ENCODE results near the gene USP17L26. TPM values are rescaled to one million over a fixed set of nuclear protein-coding genes. Genes with fewer than 3 reads are reported as not detected.
"Not testable (repeated sequence)": the region's sequence is repeated elsewhere in the genome, so short reads cannot be mapped to it uniquely, and the experiment has no call there.

Gene USP17L26, protein sequence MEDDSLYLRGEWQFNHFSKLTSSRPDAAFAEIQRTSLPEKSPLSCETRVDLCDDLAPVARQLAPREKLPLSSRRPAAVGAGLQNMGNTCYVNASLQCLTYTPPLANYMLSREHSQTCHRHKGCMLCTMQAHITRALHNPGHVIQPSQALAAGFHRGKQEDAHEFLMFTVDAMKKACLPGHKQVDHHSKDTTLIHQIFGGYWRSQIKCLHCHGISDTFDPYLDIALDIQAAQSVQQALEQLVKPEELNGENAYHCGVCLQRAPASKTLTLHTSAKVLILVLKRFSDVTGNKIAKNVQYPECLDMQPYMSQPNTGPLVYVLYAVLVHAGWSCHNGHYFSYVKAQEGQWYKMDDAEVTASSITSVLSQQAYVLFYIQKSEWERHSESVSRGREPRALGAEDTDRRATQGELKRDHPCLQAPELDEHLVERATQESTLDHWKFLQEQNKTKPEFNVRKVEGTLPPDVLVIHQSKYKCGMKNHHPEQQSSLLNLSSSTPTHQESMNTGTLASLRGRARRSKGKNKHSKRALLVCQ
- not detected for polyA plus RNA-seq (ENCODE audit: insufficient read length in 10 of 10)
- long read RNA-seq, donor 1 = 0 reads
- long read RNA-seq, donor 2 = 0 reads
- long read RNA-seq, donor 3 = 0 reads
- long read RNA-seq, donor 4 = 0 reads
- long read RNA-seq, donor 5 = 0 reads
- long read RNA-seq, donor 6, partial matches to known transcripts = 0 of 1 reads
- long read RNA-seq, donor 6, other reads (novel, unspliced or antisense) = 0 of 1 reads
- long read RNA-seq, donor 7 = 0 reads
- long read RNA-seq, donor 8 = 0 reads
- long read RNA-seq, donor 9 = 0 reads

DNA sequence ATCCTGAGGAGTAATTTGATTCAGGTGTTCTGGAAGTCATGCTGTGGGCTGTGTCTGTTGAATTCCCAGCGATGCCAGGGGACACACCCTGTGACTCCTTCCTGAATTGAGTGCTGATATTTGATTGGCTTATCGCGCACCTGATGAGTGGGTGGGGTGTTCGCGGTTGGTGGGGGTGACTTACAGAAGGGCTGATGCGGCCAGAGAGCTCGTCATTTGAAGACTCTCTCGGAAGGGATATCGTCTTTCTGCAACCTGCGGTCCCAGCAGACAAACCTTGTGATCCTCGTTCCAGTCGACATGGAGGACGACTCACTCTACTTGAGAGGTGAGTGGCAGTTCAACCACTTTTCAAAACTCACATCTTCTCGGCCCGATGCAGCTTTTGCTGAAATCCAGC, at the start of gene USP17L26:
TSS of gene USP17L26 (plus strand) at position 301 of the 400 bp plus-strand sequence. CDS start at position 301, 0 bp downstream.
- not testable (repeated sequence) for DNase-seq

DNA sequence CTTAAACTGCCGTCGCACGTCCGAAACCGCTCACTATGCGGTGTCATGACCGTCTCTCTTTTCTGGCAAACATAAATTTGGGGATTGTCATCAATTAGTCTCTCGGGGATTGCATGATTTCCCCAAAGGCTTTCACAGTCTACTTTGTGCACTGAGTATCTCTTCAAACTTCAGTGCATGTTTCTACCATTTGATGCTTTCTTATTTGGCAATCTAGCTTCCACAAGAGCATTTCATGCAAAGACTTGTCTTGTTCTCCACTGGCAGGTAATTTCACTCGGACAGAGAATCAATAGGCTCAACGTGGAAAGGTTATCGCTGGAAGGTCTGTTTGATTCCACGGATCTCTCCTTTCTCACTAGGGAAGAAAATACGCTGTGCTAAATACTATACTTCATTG, 10.3 kb upstream of the USP17L26 start:
- DNase-seq = not testable (repeated sequence)

DNA sequence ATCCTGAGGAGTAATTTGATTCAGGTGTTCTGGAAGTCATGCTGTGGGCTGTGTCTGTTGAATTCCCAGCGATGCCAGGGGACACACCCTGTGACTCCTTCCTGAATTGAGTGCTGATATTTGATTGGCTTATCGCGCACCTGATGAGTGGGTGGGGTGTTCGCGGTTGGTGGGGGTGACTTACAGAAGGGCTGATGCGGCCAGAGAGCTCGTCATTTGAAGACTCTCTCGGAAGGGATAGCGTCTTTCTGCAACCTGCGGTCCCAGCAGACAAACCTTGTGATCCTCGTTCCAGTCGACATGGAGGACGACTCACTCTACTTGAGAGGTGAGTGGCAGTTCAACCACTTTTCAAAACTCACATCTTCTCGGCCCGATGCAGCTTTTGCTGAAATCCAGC, 9.6 kb upstream of the USP17L26 start, which contains the start of gene USP17L24:
TSS of gene USP17L24 (plus strand) at position 301 of the 400 bp plus-strand sequence. CDS start at position 301, 0 bp downstream.
- not testable (repeated sequence) for DNase-seq

DNA sequence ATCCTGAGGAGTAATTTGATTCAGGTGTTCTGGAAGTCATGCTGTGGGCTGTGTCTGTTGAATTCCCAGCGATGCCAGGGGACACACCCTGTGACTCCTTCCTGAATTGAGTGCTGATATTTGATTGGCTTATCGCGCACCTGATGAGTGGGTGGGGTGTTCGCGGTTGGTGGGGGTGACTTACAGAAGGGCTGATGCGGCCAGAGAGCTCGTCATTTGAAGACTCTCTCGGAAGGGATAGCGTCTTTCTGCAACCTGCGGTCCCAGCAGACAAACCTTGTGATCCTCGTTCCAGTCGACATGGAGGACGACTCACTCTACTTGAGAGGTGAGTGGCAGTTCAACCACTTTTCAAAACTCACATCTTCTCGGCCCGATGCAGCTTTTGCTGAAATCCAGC, 4.8 kb upstream of the USP17L26 start, which contains the start of gene USP17L25:
TSS of gene USP17L25 (plus strand) at position 301 of the 400 bp plus-strand sequence. CDS start at position 301, 0 bp downstream.
- not testable (repeated sequence) for DNase-seq

DNA sequence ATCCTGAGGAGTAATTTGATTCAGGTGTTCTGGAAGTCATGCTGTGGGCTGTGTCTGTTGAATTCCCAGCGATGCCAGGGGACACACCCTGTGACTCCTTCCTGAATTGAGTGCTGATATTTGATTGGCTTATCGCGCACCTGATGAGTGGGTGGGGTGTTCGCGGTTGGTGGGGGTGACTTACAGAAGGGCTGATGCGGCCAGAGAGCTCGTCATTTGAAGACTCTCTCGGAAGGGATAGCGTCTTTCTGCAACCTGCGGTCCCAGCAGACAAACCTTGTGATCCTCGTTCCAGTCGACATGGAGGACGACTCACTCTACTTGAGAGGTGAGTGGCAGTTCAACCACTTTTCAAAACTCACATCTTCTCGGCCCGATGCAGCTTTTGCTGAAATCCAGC, 4.6 kb downstream of the USP17L26 start, which contains the start of gene USP17L5:
TSS of gene USP17L5 (plus strand) at position 301 of the 400 bp plus-strand sequence. CDS start at position 301, 0 bp downstream.
- DNase-seq = not testable (repeated sequence)

DNA sequence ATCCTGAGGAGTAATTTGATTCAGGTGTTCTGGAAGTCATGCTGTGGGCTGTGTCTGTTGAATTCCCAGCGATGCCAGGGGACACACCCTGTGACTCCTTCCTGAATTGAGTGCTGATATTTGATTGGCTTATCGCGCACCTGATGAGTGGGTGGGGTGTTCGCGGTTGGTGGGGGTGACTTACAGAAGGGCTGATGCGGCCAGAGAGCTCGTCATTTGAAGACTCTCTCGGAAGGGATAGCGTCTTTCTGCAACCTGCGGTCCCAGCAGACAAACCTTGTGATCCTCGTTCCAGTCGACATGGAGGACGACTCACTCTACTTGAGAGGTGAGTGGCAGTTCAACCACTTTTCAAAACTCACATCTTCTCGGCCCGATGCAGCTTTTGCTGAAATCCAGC, 9.4 kb downstream of the USP17L26 start, which contains the start of gene USP17L27:
TSS of gene USP17L27 (plus strand) at position 301 of the 400 bp plus-strand sequence. CDS start at position 301, 0 bp downstream.
- not testable (repeated sequence) for DNase-seq

DNA sequence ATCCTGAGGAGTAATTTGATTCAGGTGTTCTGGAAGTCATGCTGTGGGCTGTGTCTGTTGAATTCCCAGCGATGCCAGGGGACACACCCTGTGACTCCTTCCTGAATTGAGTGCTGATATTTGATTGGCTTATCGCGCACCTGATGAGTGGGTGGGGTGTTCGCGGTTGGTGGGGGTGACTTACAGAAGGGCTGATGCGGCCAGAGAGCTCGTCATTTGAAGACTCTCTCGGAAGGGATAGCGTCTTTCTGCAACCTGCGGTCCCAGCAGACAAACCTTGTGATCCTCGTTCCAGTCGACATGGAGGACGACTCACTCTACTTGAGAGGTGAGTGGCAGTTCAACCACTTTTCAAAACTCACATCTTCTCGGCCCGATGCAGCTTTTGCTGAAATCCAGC, 14.1 kb downstream of the USP17L26 start, which contains the start of gene USP17L28:
TSS of gene USP17L28 (plus strand) at position 301 of the 400 bp plus-strand sequence. CDS start at position 301, 0 bp downstream.
- DNase-seq = not testable (repeated sequence)

DNA sequence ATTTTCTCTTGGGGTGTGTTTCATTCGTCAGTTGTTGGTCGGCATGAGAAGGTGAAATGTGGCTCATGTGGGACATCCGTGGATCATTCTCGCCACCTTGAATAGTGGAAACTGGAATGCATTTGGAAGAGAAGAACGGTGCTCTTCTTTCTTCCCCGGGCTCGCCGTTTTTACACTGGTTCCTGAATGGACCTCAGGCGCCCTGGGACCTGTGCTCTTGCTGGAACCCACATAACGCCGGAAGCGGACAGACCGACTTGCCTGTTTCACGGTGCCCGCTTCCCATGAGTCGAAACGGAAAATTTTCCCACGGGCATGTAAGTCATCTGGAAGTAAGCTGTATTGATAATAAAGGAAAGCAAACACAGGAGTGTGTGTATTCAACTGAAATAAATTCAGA, 16.4 kb downstream of the USP17L26 start:
- not testable (repeated sequence) for DNase-seq

DNA sequence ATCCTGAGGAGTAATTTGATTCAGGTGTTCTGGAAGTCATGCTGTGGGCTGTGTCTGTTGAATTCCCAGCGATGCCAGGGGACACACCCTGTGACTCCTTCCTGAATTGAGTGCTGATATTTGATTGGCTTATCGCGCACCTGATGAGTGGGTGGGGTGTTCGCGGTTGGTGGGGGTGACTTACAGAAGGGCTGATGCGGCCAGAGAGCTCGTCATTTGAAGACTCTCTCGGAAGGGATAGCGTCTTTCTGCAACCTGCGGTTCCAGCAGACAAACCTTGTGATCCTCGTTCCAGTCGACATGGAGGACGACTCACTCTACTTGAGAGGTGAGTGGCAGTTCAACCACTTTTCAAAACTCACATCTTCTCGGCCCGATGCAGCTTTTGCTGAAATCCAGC, 18.9 kb downstream of the USP17L26 start, which contains the start of gene USP17L29:
TSS of gene USP17L29 (plus strand) at position 301 of the 400 bp plus-strand sequence. CDS start at position 301, 0 bp downstream.
- DNase-seq = not testable (repeated sequence)

DNA sequence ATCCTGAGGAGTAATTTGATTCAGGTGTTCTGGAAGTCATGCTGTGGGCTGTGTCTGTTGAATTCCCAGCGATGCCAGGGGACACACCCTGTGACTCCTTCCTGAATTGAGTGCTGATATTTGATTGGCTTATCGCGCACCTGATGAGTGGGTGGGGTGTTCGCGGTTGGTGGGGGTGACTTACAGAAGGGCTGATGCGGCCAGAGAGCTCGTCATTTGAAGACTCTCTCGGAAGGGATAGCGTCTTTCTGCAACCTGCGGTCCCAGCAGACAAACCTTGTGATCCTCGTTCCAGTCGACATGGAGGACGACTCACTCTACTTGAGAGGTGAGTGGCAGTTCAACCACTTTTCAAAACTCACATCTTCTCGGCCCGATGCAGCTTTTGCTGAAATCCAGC, 28.4 kb downstream of the USP17L26 start, which contains the start of gene USP17L30:
TSS of gene USP17L30 (plus strand) at position 301 of the 400 bp plus-strand sequence. CDS start at position 301, 0 bp downstream.
- DNase-seq = not testable (repeated sequence)

DNA sequence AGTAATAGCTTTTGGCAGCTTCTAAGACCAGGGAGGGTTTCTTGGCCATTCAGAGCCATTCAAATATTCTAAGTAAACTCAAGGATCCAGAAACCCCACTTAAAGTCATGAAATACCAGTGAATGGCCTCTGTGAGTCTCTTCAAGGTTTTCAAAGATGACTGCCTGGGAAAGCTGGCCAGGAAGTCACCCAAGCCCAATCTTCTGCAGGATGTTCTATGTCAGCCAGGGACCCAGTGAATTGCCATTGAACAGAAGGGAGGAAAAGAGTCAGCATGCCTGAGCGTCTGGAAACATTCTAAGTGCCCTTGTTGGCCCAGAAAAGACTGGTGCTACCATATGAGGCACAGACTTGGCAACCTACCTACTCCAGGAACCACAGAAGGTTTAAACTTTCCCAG, 45.4 kb downstream of the USP17L26 start:
- not testable (repeated sequence) for DNase-seq

DNA sequence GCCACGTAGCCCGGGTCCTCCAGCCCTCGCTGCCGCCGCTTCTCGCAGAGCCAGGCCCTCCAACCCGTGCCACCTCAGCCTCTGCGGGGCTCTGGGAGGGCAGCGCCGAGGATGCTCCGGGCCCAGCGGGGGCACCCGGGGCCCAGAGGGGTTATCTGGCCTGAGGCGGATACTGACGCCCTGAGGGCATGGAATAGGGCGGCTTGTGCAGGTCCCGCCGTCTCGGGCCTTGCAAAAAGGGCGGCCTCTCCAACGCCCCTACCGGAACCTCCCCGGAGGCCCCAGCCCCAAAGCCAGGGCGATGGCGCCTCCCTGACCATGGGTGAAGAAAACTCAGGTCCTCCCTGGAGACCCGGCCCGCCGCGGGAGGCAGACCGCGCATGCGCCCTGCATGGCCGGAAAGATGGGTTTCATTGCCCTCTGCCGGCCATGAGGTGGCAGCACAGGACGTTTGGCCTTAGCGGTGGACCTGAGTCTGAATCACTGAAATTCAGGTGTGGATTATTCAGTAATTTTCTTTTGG, 46.6 kb downstream of the USP17L26 start:
- DNase-seq = peak in 2 of 3 donors; percentile 4 to 28

DNA sequence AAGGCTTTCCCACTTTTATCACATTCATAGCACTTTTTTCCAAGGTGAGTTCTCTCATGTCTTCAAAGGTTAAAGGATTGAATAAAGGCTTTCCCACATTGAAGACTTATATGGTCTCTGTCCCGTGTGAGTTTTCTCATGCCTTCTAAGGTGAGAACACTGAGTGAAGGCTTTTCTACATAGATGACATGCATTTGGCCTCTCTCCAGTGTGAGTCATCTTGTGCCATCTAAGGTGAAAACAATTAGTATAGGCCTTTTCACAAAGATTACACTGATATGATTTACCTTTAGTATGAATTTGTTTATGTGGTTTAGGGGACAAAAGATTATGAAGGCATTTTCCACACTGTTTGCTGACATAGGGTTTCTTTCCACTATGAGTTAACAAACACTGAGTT, 49.7 kb downstream of the USP17L26 start:
- no peak for DNase-seq

Other genes with a start within 250 kb of the USP17L26 start
- under 1 TPM in 2 of 10 donors, not detected in 8; 0.13 to 0.20 TPM for gene FAM90A26, start 164.2 kb upstream of the USP17L26 start, polyA plus RNA-seq (ENCODE audit: insufficient read length in 10 of 10)
- not detected for gene USP17L10, start 124.0 kb upstream of the USP17L26 start, polyA plus RNA-seq (ENCODE audit: insufficient read length in 10 of 10)
- not detected for gene USP17L11, start 119.3 kb upstream of the USP17L26 start, polyA plus RNA-seq (ENCODE audit: insufficient read length in 10 of 10)
- not detected for gene USP17L12, start 114.5 kb upstream of the USP17L26 start, polyA plus RNA-seq (ENCODE audit: insufficient read length in 10 of 10)
- not detected for gene USP17L13, start 109.8 kb upstream of the USP17L26 start, polyA plus RNA-seq (ENCODE audit: insufficient read length in 10 of 10)
- gene USP17L15, start 100.3 kb upstream of the USP17L26 start, polyA plus RNA-seq (ENCODE audit: insufficient read length in 10 of 10) = not detected
- gene USP17L17, start 90.8 kb upstream of the USP17L26 start, polyA plus RNA-seq (ENCODE audit: insufficient read length in 10 of 10) = not detected
- gene USP17L18, start 86.0 kb upstream of the USP17L26 start, polyA plus RNA-seq (ENCODE audit: insufficient read length in 10 of 10) = not detected
- not detected for gene USP17L19, start 81.3 kb upstream of the USP17L26 start, polyA plus RNA-seq (ENCODE audit: insufficient read length in 10 of 10)
- gene USP17L20, start 76.5 kb upstream of the USP17L26 start, polyA plus RNA-seq (ENCODE audit: insufficient read length in 10 of 10) = not detected
- not detected for gene USP17L21, start 71.8 kb upstream of the USP17L26 start, polyA plus RNA-seq (ENCODE audit: insufficient read length in 10 of 10)
- gene USP17L22, start 67.0 kb upstream of the USP17L26 start, polyA plus RNA-seq (ENCODE audit: insufficient read length in 10 of 10) = not detected
- not detected for gene USP17L24, start 9.5 kb upstream of the USP17L26 start, polyA plus RNA-seq (ENCODE audit: insufficient read length in 10 of 10)
- gene USP17L25, start 4.7 kb upstream of the USP17L26 start, polyA plus RNA-seq (ENCODE audit: insufficient read length in 10 of 10) = not detected
- gene USP17L5, start 4.7 kb downstream of the USP17L26 start, polyA plus RNA-seq (ENCODE audit: insufficient read length in 10 of 10) = not detected
- not detected for gene USP17L27, start 9.5 kb downstream of the USP17L26 start, polyA plus RNA-seq (ENCODE audit: insufficient read length in 10 of 10)
- not detected for gene USP17L28, start 14.2 kb downstream of the USP17L26 start, polyA plus RNA-seq (ENCODE audit: insufficient read length in 10 of 10)
- not detected for gene USP17L29, start 19.0 kb downstream of the USP17L26 start, polyA plus RNA-seq (ENCODE audit: insufficient read length in 10 of 10)
- not detected for gene USP17L30, start 28.5 kb downstream of the USP17L26 start, polyA plus RNA-seq (ENCODE audit: insufficient read length in 10 of 10)
- not detected for gene DEFB131A, start 109.8 kb downstream of the USP17L26 start, polyA plus RNA-seq (ENCODE audit: insufficient read length in 10 of 10)